ENCODE results near the gene SERPINB6. TPM values are rescaled to one million over a fixed set of nuclear protein-coding genes. Genes with fewer than 3 reads are reported as not detected.

SERPINB6 gene
- total RNA-seq, 1 donor from 2014 or later = 20.1 TPM

DNA sequence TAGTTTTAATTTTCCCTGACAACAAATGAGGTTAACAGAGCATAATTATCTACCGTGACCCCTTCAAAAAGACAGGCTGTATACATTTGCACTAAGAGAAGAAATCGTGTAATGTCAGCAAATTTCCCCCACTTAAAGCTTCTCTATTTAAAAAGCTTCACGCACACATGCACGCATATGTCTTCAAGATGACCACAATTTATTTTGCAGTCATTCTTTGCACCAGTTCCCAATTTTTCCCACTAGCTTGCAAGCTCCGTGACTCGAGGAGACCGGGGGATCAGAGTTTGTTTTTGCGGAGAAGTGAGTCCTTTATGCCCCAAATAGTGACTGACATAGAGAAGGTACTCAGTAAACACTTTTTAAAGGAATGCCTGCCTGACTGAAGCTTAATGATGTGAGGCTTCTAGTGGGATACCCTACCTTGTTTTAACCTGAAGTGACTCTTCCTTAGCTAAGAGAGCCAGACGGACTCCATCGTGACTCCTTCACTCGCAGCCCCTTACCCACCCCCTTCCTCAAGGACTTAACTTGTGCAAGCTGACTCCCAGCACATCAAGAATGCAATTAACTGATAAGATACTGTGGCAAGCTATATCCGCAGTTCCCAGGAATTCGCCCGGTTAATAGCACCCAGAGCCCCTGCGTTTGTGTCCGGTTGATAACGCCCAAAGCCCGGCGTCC, 19.0 kb upstream of the SERPINB6 start:
- Mint-ChIP-seq H3K36me3 (ENCODE audit: low read depth) (no peaks in the 10 kb centered on the region), H3K27me3 (ENCODE audit: low read depth) (no peaks in the 10 kb centered on the region), H3K27ac (ENCODE audit: unreplicated experiment) (peak overlapping the region; percentile 98), H3K9me3 (no peaks in the 10 kb centered on the region), H3K4me3 (peak overlapping the region; percentile 94), H3K4me1 (peaks cover 43% of the 10 kb centered on the region)
- DNase-seq (ENCODE audit: low read depth, low spot score) = no peak
- TF ChIP-seq, protein P1, sequence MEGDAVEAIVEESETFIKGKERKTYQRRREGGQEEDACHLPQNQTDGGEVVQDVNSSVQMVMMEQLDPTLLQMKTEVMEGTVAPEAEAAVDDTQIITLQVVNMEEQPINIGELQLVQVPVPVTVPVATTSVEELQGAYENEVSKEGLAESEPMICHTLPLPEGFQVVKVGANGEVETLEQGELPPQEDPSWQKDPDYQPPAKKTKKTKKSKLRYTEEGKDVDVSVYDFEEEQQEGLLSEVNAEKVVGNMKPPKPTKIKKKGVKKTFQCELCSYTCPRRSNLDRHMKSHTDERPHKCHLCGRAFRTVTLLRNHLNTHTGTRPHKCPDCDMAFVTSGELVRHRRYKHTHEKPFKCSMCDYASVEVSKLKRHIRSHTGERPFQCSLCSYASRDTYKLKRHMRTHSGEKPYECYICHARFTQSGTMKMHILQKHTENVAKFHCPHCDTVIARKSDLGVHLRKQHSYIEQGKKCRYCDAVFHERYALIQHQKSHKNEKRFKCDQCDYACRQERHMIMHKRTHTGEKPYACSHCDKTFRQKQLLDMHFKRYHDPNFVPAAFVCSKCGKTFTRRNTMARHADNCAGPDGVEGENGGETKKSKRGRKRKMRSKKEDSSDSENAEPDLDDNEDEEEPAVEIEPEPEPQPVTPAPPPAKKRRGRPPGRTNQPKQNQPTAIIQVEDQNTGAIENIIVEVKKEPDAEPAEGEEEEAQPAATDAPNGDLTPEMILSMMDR (conservative IDR thresholded peaks at IDR 0.05) = no peak

DNA sequence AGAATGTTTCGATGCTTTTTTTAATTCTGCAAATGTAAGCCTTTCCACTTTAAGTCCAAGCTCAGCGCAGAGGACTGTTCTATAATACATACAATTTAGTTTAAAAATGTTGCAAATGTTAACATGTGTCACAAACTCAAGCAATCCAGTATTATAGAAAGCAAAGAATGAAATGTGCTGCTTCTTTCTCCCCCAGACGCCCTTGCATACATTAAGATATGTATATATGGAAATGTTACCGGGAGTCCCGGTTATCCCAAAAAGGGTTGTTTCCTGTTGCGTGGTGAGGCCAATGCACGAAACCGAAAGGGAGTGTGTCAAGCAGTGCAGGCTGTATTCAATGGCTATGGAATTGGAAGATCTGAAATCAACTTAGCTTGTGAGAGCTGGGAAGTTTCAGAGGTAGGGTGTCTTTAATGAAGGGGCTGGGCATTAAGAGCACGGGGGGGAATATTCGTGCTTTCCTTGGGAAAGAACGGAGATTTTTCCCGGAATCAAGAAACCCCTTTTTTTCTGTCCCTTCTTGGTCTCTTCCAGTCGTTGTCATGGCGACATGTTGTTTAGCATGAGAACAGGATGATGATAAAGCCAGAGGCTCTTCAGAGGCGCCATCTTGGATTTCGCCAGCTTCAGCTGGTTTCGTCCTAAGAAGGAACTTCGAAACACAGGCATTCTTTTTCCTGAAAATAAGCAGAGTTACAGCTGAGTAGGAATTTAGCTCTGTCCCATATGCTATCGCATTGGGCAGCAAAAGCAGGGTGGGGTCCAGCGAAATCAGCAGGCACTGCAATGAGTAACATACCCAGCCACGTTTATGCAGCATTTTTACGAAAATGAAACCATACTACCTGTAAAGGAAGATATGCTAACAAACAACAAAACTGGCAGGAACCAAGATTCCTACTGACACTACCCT, 18.2 kb upstream of the SERPINB6 start:
- Mint-ChIP-seq H3K4me1 (peaks cover 43% of the 10 kb centered on the region), H3K4me3 (peak overlapping the region; percentile 94), H3K27me3 (ENCODE audit: low read depth) (peaks cover 2% of the 10 kb centered on the region), H3K9me3 (no peaks in the 10 kb centered on the region), H3K27ac (ENCODE audit: unreplicated experiment) (peak overlapping the region; percentile 98), H3K36me3 (ENCODE audit: low read depth) (no peaks in the 10 kb centered on the region)
- TF ChIP-seq, protein P1 (conservative IDR thresholded peaks at IDR 0.05) = peak; percentile 41
- DNase-seq (ENCODE audit: low read depth, low spot score) = peak; percentile 64

DNA sequence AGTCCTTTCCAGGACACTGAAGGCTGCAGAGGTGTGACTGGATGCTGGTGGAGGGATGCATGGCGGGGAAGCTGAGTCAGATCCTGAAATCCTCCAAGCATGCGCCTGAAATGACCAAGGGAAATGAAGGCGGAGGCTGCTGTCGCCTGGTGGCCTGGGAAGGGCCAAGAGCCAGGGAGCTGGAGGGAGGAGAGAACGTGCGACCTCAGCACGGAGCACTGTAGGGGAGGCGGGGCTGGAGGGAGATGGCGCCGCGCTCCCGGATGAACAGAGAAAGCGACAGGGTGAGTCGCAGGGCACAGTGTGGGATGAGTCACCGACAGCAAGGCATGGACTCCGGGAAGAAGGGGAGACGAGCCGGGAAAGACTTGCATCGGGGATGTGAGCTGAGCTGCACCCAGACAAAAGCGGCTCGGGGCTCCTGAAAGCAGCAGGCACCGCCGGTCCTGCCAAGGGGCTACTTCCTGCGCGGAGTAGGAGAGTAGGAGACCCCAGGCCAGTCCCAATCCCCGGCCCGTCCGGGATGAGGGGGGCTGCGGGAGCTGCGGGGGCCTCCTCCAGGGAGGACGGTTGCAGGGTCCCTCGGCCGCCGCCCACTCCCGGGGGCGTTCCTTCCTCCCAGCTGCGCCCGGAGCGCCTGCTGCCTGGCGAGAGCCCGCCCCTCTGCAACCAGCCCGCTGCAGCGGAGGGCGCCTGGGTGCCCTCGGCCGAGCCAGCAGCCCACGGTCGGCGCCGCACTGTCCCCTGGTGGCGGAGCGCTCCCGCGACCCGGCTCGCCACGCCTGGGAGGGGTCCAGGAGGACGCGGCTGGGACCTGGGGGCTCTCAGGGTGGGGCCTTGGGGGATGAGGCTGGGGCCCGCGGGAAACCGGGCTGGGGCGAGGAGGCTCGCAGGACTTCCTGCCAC, 17.3 kb upstream of the SERPINB6 start:
- no peaks in the 10 kb centered on the region for H3K36me3 Mint-ChIP-seq (ENCODE audit: low read depth)
- H3K27me3 Mint-ChIP-seq (ENCODE audit: low read depth) = peaks cover 5% of the 10 kb centered on the region
- H3K9me3 Mint-ChIP-seq = no peaks in the 10 kb centered on the region
- H3K4me3 Mint-ChIP-seq = peak overlapping the region; percentile 94
- TF ChIP-seq, protein P1 (conservative IDR thresholded peaks at IDR 0.05) = peak; percentile 87
- H3K27ac Mint-ChIP-seq (ENCODE audit: unreplicated experiment) = peak overlapping the region; percentile 98
- peaks cover 43% of the 10 kb centered on the region for H3K4me1 Mint-ChIP-seq
- peak; percentile 89 for DNase-seq (ENCODE audit: low read depth, low spot score)

DNA sequence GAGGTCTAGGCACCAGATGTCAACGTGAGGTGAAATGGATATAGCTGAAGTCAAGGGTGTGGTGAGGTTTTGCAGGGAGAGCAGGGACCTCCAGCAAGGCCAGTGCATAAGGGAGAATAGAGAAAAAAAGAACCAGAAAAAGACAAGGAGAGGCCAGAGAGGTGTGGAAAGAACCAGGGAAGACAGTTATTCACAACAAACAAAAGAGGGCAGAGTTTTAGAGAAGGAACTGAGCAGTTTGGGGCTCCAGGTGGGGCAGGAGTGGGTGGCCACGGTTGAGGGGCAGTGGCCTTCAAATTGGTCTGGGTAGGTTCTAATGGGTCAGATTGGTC, 16.7 kb upstream of the SERPINB6 start:
- H3K27me3 Mint-ChIP-seq (ENCODE audit: low read depth) = peaks cover 11% of the 10 kb centered on the region
- TF ChIP-seq, protein P1 (conservative IDR thresholded peaks at IDR 0.05) = peak; percentile 14
- H3K4me1 Mint-ChIP-seq = peaks cover 43% of the 10 kb centered on the region
- H3K4me3 Mint-ChIP-seq = peak overlapping the region; percentile 90
- H3K9me3 Mint-ChIP-seq = no peaks in the 10 kb centered on the region
- H3K27ac Mint-ChIP-seq (ENCODE audit: unreplicated experiment) = peak overlapping the region; percentile 98
- no peaks in the 10 kb centered on the region for H3K36me3 Mint-ChIP-seq (ENCODE audit: low read depth)
- no peak for DNase-seq (ENCODE audit: low read depth, low spot score)

DNA sequence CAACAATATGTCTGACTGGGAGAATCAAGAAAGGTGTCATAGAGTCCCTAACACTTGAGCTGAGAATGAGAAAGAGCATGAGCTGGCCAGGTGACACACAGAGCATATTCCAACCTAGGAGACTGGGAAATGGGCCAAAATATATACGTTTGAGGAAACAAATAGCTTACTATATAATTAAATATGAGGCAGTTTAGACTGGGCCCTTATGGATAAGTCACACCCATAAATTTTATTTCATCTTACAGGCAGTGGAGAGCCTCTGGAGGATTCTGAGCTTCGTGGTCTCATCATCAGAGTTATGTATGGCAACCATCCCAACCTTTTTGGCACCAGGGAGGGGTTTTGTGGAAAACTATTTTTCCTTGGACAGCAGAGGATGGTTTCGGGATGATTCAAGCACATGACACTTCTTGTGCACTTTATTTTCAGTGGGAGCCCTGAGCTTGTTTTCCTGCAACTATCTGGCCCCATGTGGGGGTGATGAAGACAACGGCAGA, 15.4 kb upstream of the SERPINB6 start:
- no peak overlapping the region for H3K27ac Mint-ChIP-seq (ENCODE audit: unreplicated experiment)
- TF ChIP-seq, protein P1 (conservative IDR thresholded peaks at IDR 0.05) = no peak
- H3K4me3 Mint-ChIP-seq = peak overlapping the region; percentile 90
- DNase-seq (ENCODE audit: low read depth, low spot score) = no peak
- H3K27me3 Mint-ChIP-seq (ENCODE audit: low read depth) = peaks cover 16% of the 10 kb centered on the region
- H3K36me3 Mint-ChIP-seq (ENCODE audit: low read depth) = no peaks in the 10 kb centered on the region
- no peaks in the 10 kb centered on the region for H3K9me3 Mint-ChIP-seq
- peaks cover 43% of the 10 kb centered on the region for H3K4me1 Mint-ChIP-seq

Measured in neural crest cell (in vitro differentiated cells).